Measurements from ENCODE around the gene CLTCL1.
A peak's percentile ranks its signal among the peaks of the same experiment; 100 is the strongest.

CLTCL1 gene

GRCh38 chr22:19149047-19149883, 142.3 kb downstream of the CLTCL1 start:
- no peak for DNase-seq

GRCh38 chr22:19148417-19149046, 143.0 kb downstream of the CLTCL1 start:
- DNase-seq, result no peak

- DNase-seq, result no peak
These were observed 144.2 kb downstream of the CLTCL1 start for GRCh38 chr22:19147195-19147780.

GRCh38 chr22:19146215-19146968, 145.1 kb downstream of the CLTCL1 start:
- DNase-seq, result no peak

GRCh38 chr22:19143967-19144400, 147.5 kb downstream of the CLTCL1 start:
- DNase-seq, result peak in 1 of 2 donors; percentile 33

- DNase-seq, result no peak
These were observed 148.3 kb downstream of the CLTCL1 start for GRCh38 chr22:19143212-19143611.

- DNase-seq, result no peak
These were observed 149.1 kb downstream of the CLTCL1 start for GRCh38 chr22:19142394-19142793.

GRCh38 chr22:19139974-19140373, 151.5 kb downstream of the CLTCL1 start:
- no peak for DNase-seq

- DNase-seq, result no peak
These were observed 152.5 kb downstream of the CLTCL1 start for GRCh38 chr22:19139001-19139356.

GRCh38 chr22:19138217-19139000, 153.1 kb downstream of the CLTCL1 start:
- no peak for DNase-seq

- DNase-seq, result no peak
These were observed 153.9 kb downstream of the CLTCL1 start for GRCh38 chr22:19137384-19138216.

GRCh38 chr22:19136915-19137314, 154.6 kb downstream of the CLTCL1 start:
- no peak for DNase-seq

- DNase-seq, result no peak
These were observed 156.6 kb downstream of the CLTCL1 start for GRCh38 chr22:19134874-19135273.

- DNase-seq, result no peak
These were observed 157.2 kb downstream of the CLTCL1 start for GRCh38 chr22:19134176-19134831.

GRCh38 chr22:19133561-19133960, 158.0 kb downstream of the CLTCL1 start:
- DNase-seq, result no peak

GRCh38 chr22:19132693-19133400, 158.7 kb downstream of the CLTCL1 start:
- no peak for DNase-seq

- no peak for DNase-seq
These were observed 159.4 kb downstream of the CLTCL1 start for GRCh38 chr22:19132153-19132552.

- no peak for DNase-seq
These were observed 159.9 kb downstream of the CLTCL1 start for GRCh38 chr22:19131685-19132015.

- no peak for DNase-seq
These were observed 160.4 kb downstream of the CLTCL1 start, which contains the start of gene TSSK2 for GRCh38 chr22:19130959-19131684. Gene TSSK2, plus strand, starts transcription at chr22:19131308. Its CDS starts 92 bp downstream, at chr22:19131400.

- no peak for DNase-seq
These were observed 161.6 kb downstream of the CLTCL1 start for GRCh38 chr22:19129871-19130270.
